Stimulated activated CD4-positive, alpha-beta T cell treated with anti-CD3 and anti-CD28 coated beads, Interleukin-15, amount 100 ng/mL, for 1 hour (primary cell): Measurements from ENCODE around the gene COP1.
"Not testable (repeated sequence)": the region's sequence is repeated elsewhere in the genome, so short reads cannot be mapped to it uniquely, and the experiment has no call there.

Source experiments
- DNase-seq, 2 donors: peaks; one replicate each; pipeline ENCODE4 v3.0.0-alpha.2; 2020; ENCODE audit warnings: low read depth in 1 of 2, low spot score in 1 of 2

COP1 gene

DNA sequence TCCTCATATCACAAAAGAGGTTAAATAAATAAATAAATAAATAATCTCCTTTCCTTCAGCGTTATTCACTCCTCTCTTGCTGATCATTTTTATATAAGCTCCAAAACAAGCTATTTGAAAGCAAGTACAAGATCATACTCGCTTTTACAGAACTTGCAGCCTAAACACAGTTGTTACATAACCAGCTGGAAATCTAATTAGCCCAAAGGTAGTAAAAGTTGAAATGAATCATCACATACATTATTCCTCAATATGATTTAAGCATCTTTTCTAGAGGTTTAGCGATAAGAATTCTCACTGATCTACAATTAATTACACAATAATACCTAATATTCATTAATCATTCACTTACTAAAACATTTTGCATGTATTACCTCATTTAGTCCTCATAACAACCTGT lies 160.2 kb downstream of the COP1 start:
- DNase-seq: no peak

DNA sequence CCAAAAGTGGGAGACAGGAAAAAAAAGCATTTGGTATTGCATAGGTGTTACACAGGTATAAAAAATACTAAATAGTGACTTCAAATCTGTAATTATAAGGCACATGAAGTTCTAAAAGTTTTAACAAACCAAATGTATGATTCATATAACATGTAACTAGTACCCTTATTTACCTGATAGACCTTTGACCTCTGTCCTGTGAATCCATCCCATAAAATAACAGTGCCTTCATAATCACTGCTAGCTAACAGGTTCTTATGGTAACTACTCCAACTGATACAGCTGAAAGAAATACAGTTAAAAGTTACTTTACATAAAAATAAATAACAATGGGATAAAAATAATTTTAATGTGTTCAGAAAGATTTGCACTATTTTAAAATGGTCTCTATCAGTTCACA lies 163.5 kb downstream of the COP1 start:
- no peak for DNase-seq

DNA sequence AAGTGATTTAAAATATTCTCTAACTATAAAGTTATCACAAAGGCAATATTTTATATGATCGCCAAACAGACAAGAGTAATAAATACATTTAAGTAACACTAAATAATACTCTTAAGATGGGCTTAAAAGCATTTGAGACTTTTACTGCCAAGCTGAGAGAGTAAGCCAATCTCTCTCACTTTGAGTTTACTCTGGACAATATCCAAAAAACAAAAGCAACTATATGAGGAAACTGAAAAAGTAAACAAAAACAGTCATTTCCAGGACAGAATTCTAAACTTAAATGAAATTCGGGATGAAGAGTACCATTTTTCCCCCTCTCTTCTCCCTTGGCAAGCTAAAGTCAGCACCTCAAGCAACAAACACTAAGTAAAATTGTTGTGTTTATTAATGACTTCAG lies 173.2 kb downstream of the COP1 start:
- DNase-seq: no peak

DNA sequence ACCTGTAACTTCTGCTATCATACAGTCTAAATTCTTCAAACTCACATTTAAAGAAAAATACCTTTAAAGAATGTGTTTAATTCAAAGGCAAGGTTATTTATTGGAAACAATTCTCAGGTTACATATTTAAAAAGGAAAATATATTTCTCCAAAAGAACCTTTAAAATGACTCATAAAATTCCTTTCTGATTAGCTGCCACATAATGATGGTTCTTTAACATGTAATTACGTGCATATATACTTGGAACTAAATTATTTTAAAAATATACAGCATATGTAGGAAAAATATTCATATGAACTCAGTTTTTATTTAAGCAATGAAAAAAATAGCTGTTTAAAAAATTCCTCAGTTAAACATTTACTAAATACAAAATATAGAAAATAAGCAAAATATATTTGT lies 173.6 kb downstream of the COP1 start:
- no peak for DNase-seq

DNA sequence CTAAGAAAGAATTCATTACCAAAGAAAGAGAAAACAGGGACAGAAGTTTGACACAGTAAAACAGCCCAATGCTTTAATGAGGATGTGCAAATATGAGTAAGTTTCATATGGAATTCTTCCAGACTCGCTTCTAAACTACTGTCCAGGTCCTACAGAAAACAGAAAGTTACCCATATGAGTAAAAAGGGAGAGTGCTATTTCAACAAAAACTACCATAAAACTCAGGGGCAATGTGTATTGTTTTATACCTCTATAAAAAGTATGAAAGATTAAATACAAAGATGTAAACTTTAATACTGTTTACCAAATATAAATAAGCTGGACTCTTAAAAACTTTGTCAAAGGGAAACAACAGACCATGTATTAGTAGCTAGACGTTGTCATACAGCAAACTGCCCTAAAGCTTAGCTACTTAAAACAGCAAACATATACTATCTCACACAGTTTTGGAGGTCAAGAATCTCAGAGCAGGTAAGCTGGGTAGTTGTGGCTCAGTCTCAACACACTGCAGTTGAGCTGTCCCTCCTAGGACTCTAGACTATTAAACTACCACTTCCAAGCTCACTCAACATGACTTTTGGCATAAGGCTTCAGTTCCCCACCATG lies 174.9 kb downstream of the COP1 start:
- no peak for DNase-seq

DNA sequence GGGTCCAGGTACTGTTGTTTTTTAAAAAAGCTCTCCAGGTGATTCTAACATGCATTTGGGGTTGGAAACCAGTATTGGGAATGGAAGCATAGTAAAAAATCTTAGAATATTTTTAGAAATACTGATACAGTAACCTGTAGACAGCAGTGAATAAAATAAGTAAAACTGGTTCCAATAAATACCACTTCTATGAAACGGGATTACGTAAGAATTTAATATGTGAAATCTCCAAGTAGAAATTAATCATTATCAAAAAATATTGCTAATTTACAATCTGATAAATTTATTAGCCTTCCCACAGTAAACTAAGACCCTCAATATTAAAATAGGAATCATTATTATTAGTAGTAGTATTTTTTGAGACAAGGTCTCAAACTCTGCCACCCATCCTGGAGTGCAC lies 177.5 kb downstream of the COP1 start:
- DNase-seq: no peak

DNA sequence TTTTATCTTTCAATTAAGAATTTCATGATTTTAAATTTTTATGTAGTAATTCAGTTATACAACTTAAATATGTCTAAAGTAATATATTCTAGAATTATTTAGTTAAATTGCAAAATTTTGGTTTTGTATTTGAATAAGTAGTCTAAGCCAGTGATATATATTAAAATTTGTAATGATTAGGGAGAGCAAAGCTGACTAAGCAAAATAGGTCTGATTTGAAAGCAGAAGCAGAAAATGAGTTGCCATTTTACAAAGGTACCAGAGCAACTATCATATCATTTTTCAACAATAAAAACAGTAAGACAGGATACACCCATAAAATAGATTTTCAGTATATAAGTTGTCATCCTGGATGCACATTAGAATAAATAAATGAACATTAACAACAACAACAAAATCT lies 177.9 kb downstream of the COP1 start:
- DNase-seq: no peak

DNA sequence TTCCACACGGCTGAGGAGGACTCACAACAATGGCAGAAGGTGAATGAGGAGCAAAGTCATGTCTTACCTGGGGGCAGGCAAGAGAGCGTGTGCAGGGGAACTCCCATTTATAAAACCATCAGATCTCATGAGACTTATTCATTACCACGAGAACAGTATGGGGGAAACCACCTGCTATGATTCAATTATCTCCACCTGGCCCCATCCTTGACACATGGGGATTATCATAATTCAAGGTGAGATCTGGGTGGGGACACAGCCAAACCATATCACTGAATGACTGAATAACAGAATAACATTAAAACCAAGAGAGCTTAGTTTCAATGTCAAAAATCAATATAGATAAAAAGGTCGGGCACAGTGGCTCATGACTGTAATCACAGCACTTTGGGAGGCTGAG lies 179.2 kb downstream of the COP1 start:
- DNase-seq: not testable (repeated sequence)

DNA sequence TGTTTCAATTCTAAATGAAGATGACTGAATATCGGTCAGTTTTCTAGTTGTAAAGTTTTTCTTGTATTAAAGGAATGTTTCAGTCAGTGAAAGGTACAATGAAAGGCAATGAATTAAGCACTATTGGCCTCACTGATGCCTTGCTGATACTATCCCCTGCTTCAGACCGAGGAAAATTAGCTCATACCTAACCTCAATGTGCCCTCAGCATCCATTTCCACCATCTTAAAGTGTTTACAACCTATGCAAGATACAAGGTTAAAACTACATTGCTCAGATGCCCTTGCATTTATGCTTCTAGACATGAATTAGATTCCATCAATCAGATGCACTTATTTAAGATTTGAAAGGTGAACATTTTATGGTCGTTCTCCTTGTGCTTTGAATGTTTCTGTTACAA lies 184.5 kb downstream of the COP1 start:
- DNase-seq: no peak

DNA sequence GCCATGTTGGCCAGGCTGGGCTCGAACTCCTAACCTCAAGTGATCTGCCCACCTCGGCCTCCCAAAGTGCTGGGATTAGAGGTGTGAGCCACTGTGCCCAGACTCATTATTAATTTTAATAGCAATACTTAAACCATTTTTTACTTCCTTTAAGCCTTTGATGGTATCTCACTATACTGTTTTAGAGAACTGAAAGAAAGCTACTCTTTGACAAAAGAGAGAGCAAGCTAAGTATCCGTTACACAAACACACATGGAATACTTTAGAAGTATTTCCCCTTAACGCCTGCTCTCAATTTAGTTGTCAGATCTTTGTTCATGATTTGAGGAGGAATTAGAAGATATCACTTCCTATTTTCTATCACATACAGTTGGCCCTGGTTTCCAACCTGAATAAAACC lies 189.4 kb downstream of the COP1 start:
- no peak for DNase-seq

DNA sequence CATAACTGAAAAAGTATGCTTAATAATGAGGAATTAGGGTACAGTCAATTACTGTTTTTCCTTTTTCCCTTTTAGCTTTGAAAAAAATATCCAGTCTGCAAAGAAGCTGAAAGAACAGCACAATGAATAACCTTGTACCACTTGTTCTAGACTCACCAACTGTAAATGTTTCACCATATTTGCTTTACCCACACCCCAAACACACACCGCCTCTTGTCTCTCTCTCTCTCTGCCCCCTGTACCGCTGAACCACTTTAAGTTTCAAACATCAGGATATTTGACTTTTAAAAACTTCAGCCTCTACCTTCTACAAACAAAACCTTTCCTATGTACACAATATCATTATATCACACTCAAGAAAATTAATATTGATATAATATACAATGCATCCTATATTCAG lies 197.1 kb downstream of the COP1 start:
- DNase-seq: no peak

DNA sequence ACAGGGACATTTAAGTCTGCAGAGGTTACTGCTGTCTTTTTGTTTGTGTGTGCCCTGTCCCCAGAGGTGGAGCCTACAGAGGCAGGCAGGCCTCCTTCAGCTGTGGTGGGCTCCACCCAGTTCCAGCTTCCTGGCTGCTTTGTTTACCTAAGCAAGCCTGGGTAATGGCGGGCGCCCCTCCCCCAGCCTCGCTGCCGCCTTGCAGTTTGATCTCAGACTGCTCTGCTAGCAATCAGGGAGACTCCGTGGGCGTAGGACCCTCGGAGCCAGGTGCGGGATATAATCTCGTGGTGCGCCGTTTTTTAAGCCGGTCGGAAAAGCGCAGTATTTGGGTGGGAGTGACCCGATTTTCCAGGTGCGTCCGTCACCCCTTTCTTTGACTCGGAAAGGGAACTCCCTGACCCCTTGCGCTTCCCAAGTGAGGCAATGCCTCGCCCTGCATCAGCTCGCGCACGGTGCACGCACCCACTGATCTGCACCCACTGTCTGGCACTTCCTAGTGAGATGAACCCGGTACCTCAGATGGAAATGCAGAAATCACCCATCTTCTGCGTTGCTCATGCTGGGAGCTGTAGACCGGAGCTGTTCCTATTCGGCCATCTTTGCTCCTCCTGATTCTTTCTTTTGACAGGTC lies 199.2 kb downstream of the COP1 start:
- not testable (repeated sequence) for DNase-seq

DNA sequence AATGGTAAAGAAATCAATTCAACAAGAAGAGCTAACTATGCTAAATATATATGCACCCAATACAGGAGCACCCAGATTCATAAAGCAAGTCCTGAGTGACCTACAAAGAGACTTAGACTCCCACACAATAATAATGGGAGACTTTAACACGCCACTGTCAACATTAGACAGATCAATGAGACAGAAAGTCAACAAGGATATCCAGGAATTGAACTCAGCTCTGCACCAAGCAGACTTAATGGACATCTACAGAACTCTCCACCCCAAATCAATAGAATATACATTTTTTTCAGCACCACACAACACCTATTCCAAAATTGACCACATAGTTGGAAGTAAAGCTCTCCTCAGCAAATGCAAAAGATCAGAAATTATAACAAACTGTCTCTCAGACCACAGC lies 212.4 kb downstream of the COP1 start:
- DNase-seq: not testable (repeated sequence)

DNA sequence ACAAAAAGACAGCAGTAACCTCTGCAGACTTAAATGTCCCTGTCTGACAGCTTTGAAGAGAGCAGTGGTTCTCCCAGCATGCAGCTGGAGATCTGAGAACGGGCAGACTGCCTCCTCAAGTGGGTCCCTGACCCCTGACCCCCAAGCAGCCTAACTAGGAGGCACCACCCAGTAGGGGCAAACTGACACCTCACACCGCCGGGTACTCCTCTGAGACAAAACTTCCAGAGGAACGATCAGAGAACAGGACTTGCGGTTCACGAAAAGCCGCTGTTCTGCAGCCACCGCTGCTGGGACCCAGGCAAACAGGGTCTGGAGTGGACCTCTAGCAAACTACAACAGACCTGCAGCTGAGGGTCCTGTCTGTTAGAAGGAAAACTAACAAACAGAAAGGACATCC lies 214.3 kb downstream of the COP1 start:
- not testable (repeated sequence) for DNase-seq

DNA sequence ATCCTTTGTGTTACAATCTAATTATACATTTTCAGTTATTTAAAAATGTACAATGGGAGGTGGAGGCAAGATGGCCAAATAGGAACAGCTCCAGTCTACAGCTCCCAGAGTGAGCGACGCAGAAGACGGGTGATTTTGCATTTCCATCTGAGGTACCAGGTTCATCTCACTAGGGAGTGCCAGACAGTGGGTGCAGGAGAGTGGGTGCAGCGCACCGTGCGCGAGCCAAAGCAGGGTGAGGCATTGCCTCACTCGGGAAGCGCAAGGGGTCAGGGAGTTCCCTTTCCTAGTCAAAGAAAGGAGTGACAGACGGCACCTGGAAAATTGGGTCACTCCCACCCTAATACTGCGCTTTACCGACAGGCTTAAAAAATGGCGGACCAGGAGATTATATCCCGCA lies 214.9 kb downstream of the COP1 start:
- not testable (repeated sequence) for DNase-seq

DNA sequence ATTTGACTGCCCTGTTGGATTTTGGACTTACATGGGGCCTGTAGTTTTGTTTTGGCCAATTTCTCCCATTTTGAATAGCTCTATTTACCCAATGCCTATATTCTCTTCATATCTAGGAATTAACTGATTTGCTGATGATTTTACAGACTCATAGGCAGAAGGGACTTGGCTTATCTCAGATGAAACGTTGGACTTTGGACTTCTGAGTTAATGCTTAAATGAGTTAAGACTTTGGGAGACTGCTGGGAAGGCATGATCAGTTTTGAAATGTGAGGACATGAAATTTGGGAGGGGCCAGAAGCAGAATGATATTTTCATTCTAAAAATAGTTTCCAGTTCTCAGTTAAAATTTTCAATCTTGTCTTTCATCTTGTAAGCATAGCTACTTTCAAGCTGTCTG lies 222.3 kb downstream of the COP1 start:
- DNase-seq: no peak

DNA sequence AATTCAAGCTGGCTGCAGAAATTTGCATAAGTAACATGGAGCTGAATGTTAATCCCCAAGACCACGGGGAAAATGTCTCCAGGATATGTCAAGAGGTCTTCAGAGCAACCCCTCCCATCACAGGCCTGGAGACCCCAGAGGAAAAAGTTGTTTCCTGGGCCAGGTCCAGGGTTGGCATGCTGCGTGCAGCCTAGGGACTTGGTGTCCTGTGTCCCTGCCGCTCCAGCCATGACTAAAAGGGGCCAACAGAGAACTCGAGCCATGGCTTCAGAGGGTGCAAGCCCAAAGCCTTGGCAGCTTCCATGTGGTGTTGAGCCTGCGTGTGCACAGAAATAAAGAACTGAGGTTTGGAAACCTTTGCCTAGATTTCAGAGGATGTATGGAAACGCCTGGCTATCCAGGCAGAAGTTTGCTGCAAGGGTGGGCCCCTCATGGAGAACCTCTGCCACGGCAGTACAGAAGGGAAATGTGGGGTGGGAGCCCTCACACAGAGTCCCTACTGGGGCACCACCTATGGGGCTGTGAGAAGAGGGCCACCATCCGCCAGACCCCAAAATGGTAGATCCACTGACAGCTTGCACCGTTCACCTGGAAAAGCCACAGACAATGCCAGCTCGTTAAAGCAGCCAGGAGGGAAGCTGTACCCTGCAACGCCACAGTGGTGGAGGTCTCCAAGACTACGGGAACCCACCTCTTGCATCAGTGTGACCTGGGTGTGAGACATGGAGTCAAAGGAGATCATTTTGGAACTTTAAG lies 222.9 kb downstream of the COP1 start:
- DNase-seq: no peak

DNA sequence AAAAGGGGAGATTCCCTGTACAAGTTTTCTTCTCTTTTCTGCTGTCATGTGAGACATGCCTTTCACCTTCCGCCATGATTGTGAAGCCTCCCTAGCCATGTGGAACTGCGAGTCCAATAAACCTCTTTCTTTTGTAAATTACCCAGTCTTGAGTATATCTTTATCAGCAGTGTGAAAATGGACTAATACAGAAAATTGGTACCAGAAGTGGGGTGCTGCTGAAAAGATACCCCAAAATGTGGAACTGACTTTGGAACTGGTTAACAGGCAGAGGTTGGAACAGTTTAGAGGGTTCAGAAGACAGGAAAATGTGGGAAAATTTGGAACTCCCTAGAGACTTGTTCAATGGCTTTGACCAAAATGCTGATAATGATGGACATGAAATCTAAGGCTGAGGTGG lies 223.7 kb downstream of the COP1 start:
- not testable (repeated sequence) for DNase-seq

DNA sequence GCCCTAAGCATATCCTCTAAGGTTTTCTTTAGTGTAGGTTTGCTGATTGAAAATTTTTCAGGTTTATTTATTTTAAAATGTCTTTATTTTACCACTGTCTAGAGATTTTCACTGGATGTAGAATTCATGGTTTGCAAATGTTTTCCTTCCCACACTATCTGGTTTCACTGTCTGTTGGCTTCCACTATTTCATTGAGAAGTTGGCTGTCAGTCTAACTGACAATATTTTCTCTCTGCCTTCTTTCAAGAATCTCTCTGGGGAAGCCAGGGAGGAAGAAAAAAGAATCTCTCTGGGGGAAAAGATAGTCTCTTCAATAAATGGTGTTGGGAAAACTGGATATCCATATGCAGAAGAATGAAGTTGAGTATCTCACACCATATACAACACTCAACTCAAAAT lies 226.0 kb downstream of the COP1 start:
- no peak for DNase-seq

DNA sequence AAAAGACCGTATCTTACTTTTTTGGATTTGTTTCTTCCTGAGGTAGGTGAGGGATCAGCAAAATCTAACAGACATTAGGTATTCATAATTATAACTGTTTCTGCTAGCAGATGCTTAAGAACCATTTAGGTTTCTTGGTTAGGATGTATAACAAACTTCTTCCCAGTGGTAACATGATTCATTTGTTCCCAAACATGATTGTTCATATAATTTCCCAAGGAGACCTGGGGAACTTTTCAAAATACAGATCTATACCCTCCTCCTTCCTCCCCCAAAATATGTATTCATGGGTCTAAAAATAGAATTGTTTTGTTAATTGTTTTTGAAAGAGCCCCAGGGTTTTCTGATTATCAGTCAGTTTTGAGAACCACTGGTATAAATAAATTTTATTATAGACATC lies 228.2 kb downstream of the COP1 start:
- DNase-seq: no peak

DNA sequence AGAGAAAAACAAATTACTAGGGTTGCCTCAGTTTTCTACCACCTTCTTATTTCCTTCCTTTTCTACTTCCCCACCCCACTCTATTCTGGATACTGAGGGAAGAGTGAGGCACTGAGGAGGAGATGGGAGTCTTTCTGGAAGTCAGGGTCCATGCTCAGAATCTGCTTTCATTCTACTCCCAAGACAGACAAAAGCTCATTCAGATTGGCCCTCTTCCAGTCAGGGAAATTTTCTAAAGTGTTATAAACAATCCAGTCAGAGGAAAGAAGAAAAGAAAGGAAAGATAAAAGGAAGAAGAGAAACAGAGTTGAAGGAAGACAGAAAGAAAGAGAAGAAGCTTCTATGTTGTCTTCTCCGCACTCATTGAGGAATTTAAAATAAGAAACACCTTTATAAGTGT lies 228.6 kb downstream of the COP1 start:
- no peak for DNase-seq

DNA sequence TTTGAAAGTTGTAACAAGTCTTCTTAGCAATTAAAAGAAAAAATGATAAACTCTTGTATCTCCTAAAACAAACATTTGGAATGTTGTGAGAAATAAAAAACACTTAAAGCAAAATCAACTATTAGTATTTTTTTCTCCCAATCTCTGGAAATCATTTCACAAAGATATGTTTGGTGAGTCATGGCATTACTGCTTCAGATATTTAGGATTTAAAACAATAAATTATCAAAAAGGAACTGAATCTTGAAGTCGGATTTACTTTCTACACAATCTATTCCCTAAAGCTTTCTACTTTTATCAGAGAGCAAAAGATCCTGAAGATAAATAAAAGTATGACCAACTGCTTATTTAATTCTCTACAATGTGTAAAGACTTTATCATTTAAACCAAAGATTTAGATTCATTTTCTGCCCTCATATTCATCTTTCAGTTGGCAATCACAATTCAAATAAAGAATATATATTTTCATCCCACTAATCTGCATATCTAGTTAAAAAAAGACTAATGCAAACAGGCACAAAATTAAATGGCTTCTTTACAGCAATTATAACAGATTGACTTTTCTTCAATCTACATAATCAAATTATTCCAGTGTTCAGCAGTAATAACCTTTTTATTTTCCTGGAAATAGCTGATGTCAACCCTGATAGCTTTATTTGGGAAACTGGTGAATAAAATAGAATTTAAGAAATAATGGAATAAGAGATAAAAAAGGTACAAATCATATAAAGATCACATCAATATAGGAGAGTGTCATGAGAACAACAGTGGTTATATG lies 230.0 kb downstream of the COP1 start:
- no peak for DNase-seq
